Astrocyte (in vitro differentiated cells and primary cell): ENCODE measurements around the gene CERS1. TPM values are rescaled to one million over a fixed set of nuclear protein-coding genes. Genes with fewer than 3 reads are reported as not detected.

Source experiments
- DNase-seq: peaks from one replicate; pipeline ENCODE4 v3.0.0-alpha.2; 2010; ENCODE audit warnings: low read depth
- FAIRE-seq: peaks from 2 replicates; lab custom pipeline; 2011; peaks lifted over from hg19 to GRCh38; lab: Jason Lieb, UNC
- H2AFZ ChIP-seq: 2 replicates; pipeline ENCODE4 v1.6.0; 2012; ENCODE audit warnings: low read depth, low read length, inconsistent platforms
- H3K27ac ChIP-seq: 2 replicates; pipeline ENCODE4 v1.5.1; 2011; ENCODE audit warnings: low read depth, low read length, inconsistent platforms
- H3K27me3 ChIP-seq: 2 replicates; pipeline ENCODE4 v1.6.0; 2011; ENCODE audit warnings: low read length, inconsistent platforms; ENCODE audit not compliant: insufficient read depth
- H3K36me3 ChIP-seq: 2 replicates; pipeline ENCODE4 v1.5.1; 2011; ENCODE audit warnings: low read length, inconsistent platforms; ENCODE audit not compliant: insufficient read depth
- H3K4me1 ChIP-seq: 2 replicates; pipeline ENCODE4 v1.5.1; 2011; ENCODE audit warnings: low read length, inconsistent platforms; ENCODE audit not compliant: insufficient read depth
- H3K4me2 ChIP-seq: 2 replicates; pipeline ENCODE4 v1.6.0; 2012; ENCODE audit warnings: low read length, inconsistent platforms
- H3K4me3 ChIP-seq: 2 replicates; pipeline ENCODE4 v1.5.1; 2011; ENCODE audit warnings: low read depth, mild to moderate bottlenecking, low read length, inconsistent platforms; ENCODE audit not compliant: insufficient read depth
- H3K79me2 ChIP-seq: 2 replicates; pipeline ENCODE4 v1.6.0; 2012; ENCODE audit warnings: mild to moderate bottlenecking, low read length, inconsistent platforms; ENCODE audit not compliant: insufficient read depth
- H3K9ac ChIP-seq: 2 replicates; pipeline ENCODE4 v1.6.0; 2012; ENCODE audit warnings: mild to moderate bottlenecking, low read length, inconsistent platforms
- H3K9me3 ChIP-seq: 2 replicates; pipeline ENCODE4 v1.5.1; 2012; ENCODE audit warnings: low read depth, mild to moderate bottlenecking, low read length, inconsistent platforms; ENCODE audit not compliant: insufficient read depth
- H4K20me1 ChIP-seq: 2 replicates; pipeline ENCODE4 v1.6.0; 2012; ENCODE audit warnings: low read length, inconsistent platforms; ENCODE audit not compliant: insufficient read depth
- H3K27ac Mint-ChIP-seq: one replicate; pipeline ENCODE4 v1.8.0; 2021; ENCODE audit warnings: mild to moderate bottlenecking, mixed read lengths; ENCODE audit not compliant: unreplicated experiment
- H3K27me3 Mint-ChIP-seq: one replicate; pipeline ENCODE4 v1.8.0; 2021; ENCODE audit warnings: low read depth, mixed read lengths; ENCODE audit not compliant: unreplicated experiment
- H3K36me3 Mint-ChIP-seq: one replicate; pipeline ENCODE4 v1.8.0; 2021; ENCODE audit warnings: low read depth, mixed read lengths; ENCODE audit not compliant: unreplicated experiment
- H3K4me1 Mint-ChIP-seq: one replicate; pipeline ENCODE4 v1.8.0; 2021; ENCODE audit warnings: low read depth, mixed read lengths; ENCODE audit not compliant: unreplicated experiment
- H3K4me3 Mint-ChIP-seq: one replicate; pipeline ENCODE4 v1.8.0; 2021; ENCODE audit warnings: mild to moderate bottlenecking, moderate library complexity, mixed read lengths; ENCODE audit not compliant: unreplicated experiment
- H3K9me3 Mint-ChIP-seq: one replicate; pipeline ENCODE4 v1.8.0; 2021; ENCODE audit warnings: mild to moderate bottlenecking, mixed read lengths; ENCODE audit not compliant: unreplicated experiment
- CTCF ChIP-seq: IDR thresholded peaks from 2 replicates; pipeline ENCODE4 v1.5.1; 2011; ENCODE audit warnings: low read depth, mild to moderate bottlenecking, inconsistent platforms, low read length, moderate library complexity; ENCODE audit not compliant: insufficient read depth
- EZH2 ChIP-seq: IDR thresholded peaks from 2 replicates; pipeline ENCODE4 v1.6.1; 2012; ENCODE audit warnings: mild to moderate bottlenecking, low read length, inconsistent platforms; ENCODE audit not compliant: insufficient read depth
- total RNA-seq: library from RNA; stranded (reverse); gene quantifications from 2 replicates; pipeline ENCODE4 v1.2.1, GENCODE V29; 2021

CERS1 gene
- total RNA-seq, 1 donor from 2014 or later = 6.8 TPM

- TF ChIP-seq CTCF (no peak), EZH2 (no peak)
- Histone ChIP-seq H3K9ac (no peak overlapping the region), H3K36me3 (peaks cover 3% of the 10 kb centered on the region), H4K20me1 (peaks cover 36% of the 10 kb centered on the region), H3K4me1 (peaks cover 12% of the 10 kb centered on the region), H2AFZ (no peak overlapping the region), H3K79me2 (peaks cover 21% of the 10 kb centered on the region), H3K27me3 (no peaks in the 10 kb centered on the region), H3K9me3 (no peaks in the 10 kb centered on the region), H3K4me3 (peak overlapping the region; percentile 90), H3K27ac (no peak overlapping the region), H3K4me2 (peak overlapping the region; percentile 99)
- Mint-ChIP-seq H3K4me3 (peak overlapping the region; percentile 90), H3K27ac (no peak overlapping the region), H3K9me3 (no peaks in the 10 kb centered on the region), H3K4me1 (peaks cover 6% of the 10 kb centered on the region), H3K36me3 (peaks cover 8% of the 10 kb centered on the region), H3K27me3 (peaks cover 11% of the 10 kb centered on the region)
- DNase-seq (no peak), FAIRE-seq (no peak)
These were observed 43.2 kb upstream of the CERS1 start for GRCh38 chr19:18939163-18939562.

GRCh38 chr19:18933297-18933696 lies 37.3 kb upstream of the CERS1 start:
- Histone ChIP-seq H4K20me1 (peaks cover 41% of the 10 kb centered on the region), H3K4me2 (no peak overlapping the region), H3K27me3 (no peaks in the 10 kb centered on the region), H3K4me1 (no peaks in the 10 kb centered on the region), H3K9ac (no peak overlapping the region), H3K4me3 (no peak overlapping the region), H3K79me2 (no peaks in the 10 kb centered on the region), H3K27ac (no peak overlapping the region), H3K9me3 (no peaks in the 10 kb centered on the region), H2AFZ (no peak overlapping the region), H3K36me3 (peaks cover 3% of the 10 kb centered on the region)
- no peak for TF ChIP-seq EZH2
- no peak for TF ChIP-seq CTCF
- Mint-ChIP-seq H3K9me3 (no peaks in the 10 kb centered on the region), H3K36me3 (peaks cover 12% of the 10 kb centered on the region), H3K4me1 (no peaks in the 10 kb centered on the region), H3K27me3 (no peaks in the 10 kb centered on the region), H3K4me3 (no peak overlapping the region), H3K27ac (no peak overlapping the region)
- DNase-seq = no peak
- no peak for FAIRE-seq

GRCh38 chr19:18932216-18932841 lies 36.4 kb upstream of the CERS1 start:
- Histone ChIP-seq H2AFZ (peak overlapping the region; percentile 30), H3K4me2 (peak overlapping the region; percentile 58), H3K27ac (no peak overlapping the region), H4K20me1 (peaks cover 43% of the 10 kb centered on the region), H3K79me2 (no peaks in the 10 kb centered on the region), H3K4me3 (no peak overlapping the region), H3K36me3 (no peaks in the 10 kb centered on the region), H3K27me3 (no peaks in the 10 kb centered on the region), H3K9me3 (no peaks in the 10 kb centered on the region), H3K4me1 (no peaks in the 10 kb centered on the region), H3K9ac (no peak overlapping the region)
- DNase-seq = no peak
- no peak for TF ChIP-seq EZH2
- no peak for TF ChIP-seq CTCF
- H3K4me3 Mint-ChIP-seq = peak overlapping the region; percentile 54
- H3K27me3 Mint-ChIP-seq = no peaks in the 10 kb centered on the region
- peaks cover 14% of the 10 kb centered on the region for H3K36me3 Mint-ChIP-seq
- H3K4me1 Mint-ChIP-seq = no peaks in the 10 kb centered on the region
- H3K9me3 Mint-ChIP-seq = no peaks in the 10 kb centered on the region
- FAIRE-seq = no peak
- no peak overlapping the region for H3K27ac Mint-ChIP-seq
